K562 (cell line): ENCODE data around the gene LAG3. TPM values are rescaled to one million over a fixed set of nuclear protein-coding genes. Genes with fewer than 3 reads are reported as not detected.

ENCODE experiments used
- ARNT ChIP-seq, 2 experiments: fragments of 450-650 bp; IDR thresholded peaks; 2 replicates each; pipeline ENCODE4 v1.6.1; 2016; ENCODE audit warnings: mild to moderate bottlenecking in 1 of 2
- CREB1 ChIP-seq, 2 experiments: sonication (generic) in 1 of 2; formaldehyde crosslinking in 1 of 2; IDR thresholded peaks; 2 replicates each; pipeline versions ENCODE4 v1.6.1 to v1.8.0; 2012 to 2022; ENCODE audit warnings: inconsistent platforms in 1 of 2, mild to moderate bottlenecking in 1 of 2, missing genetic modification reagents in 1 of 2, moderate library complexity in 1 of 2
- ETV5 ChIP-seq: sonication (generic); formaldehyde crosslinking; IDR thresholded peaks from 2 replicates; pipeline ENCODE4 v1.4.0; 2020; ENCODE audit warnings: low read depth, mild to moderate bottlenecking, missing genetic modification reagents
- LCOR ChIP-seq: sonication (generic); formaldehyde crosslinking; IDR thresholded peaks from 2 replicates; pipeline ENCODE4 v1.8.0; 2022; ENCODE audit warnings: mild to moderate bottlenecking, missing genetic modification reagents
- MED1 ChIP-seq: sonication (generic); formaldehyde crosslinking; IDR thresholded peaks from 2 replicates; pipeline ENCODE4 v1.8.1; 2023; ENCODE audit warnings: missing genetic modification reagents, borderline replicate concordance
- SP2 ChIP-seq: IDR thresholded peaks from 2 replicates; pipeline ENCODE4 v1.6.1; 2011; ENCODE audit warnings: mild to moderate bottlenecking, low read depth, low read length, moderate library complexity; ENCODE audit not compliant: poor library complexity, severe bottlenecking; ENCODE audit errors: extremely low read depth
- SRSF9 ChIP-seq: fragments of 200-400 bp; formaldehyde crosslinking; IDR thresholded peaks from 2 replicates; pipeline ENCODE4 v1.6.1; 2017; ENCODE audit warnings: low read depth, low read length, borderline replicate concordance
- TBP ChIP-seq: optimal IDR thresholded peaks from 2 replicates; pipeline ENCODE3; 2011; ENCODE audit warnings: low read depth, low read length, improper control_type of control experiment
- ZBTB8A ChIP-seq: fragments of 450-650 bp; IDR thresholded peaks from 2 replicates; pipeline ENCODE4 v1.6.1; 2018; ENCODE audit warnings: mild to moderate bottlenecking, moderate library complexity; ENCODE audit not compliant: partially characterized antibody
- ZNF12 ChIP-seq: sonication (generic); formaldehyde crosslinking; IDR thresholded peaks from 2 replicates; pipeline ENCODE4 v1.4.0; 2020; ENCODE audit warnings: mild to moderate bottlenecking, missing genetic modification reagents
- ZNF586 ChIP-seq: fragments of 450-650 bp; formaldehyde crosslinking; conservative IDR thresholded peaks from 2 replicates; pipeline ENCODE4 v1.4.0; 2020; ENCODE audit warnings: mild to moderate bottlenecking, moderate library complexity
- ZSCAN32 ChIP-seq: fragments of 450-650 bp; formaldehyde crosslinking; IDR thresholded peaks from 2 replicates; pipeline ENCODE4 v1.4.0; 2020; ENCODE audit warnings: mild to moderate bottlenecking, moderate library complexity
- polyA plus RNA-seq, 8 experiments: library from polyadenylated mRNA; depleted of rRNA in 4 of 8; stranded (reverse) in 5 of 8; unstranded in 3 of 8; fragments of >200 nt; fragmentation: Nextera tagmentation in 2 of 8; fragmentation: Illumina TruSeq in 1 of 8; extraction: Ambion mirVana in 2 of 8; extraction: Trizol in 1 of 8; gene quantifications; 2 replicates each; pipeline versions ENCODE4 v1.2.1 to v1.2.3, GENCODE V29; 2011 to 2014; ENCODE audit warnings: inconsistent platforms in 1 of 8, missing spikeins in 1 of 8
- total RNA-seq, 7 experiments: library from RNA; depleted of rRNA in 6 of 7; stranded (reverse); fragments of >200 nt in 6 of 7; fragmentation: Illumina TruSeq in 2 of 7; extraction: Trizol in 2 of 7; gene quantifications; 2 replicates each; pipeline versions ENCODE4 v1.2.1 to v1.2.3, GENCODE V29; 2011 to 2021; ENCODE audit warnings: low replicate concordance in 1 of 7
- TF ChIP-seq, protein P1 (sequence below): fragments of 450-650 bp; conservative IDR thresholded peaks from 2 replicates; pipeline ENCODE4 v1.6.1; 2016; ENCODE audit warnings: missing genetic modification characterization, low read depth, mild to moderate bottlenecking, missing compliant biosample characterization, moderate library complexity
- TF ChIP-seq, protein P2 (sequence below): fragments of 450-650 bp; IDR thresholded peaks from 2 replicates; pipeline ENCODE4 v1.6.1; 2016; ENCODE audit warnings: mild to moderate bottlenecking
- TF ChIP-seq, protein P3 (sequence below): fragments of 450-650 bp; formaldehyde crosslinking; IDR thresholded peaks from 2 replicates; pipeline ENCODE4 v1.4.0; 2020; ENCODE audit warnings: mild to moderate bottlenecking, moderate library complexity
- TF ChIP-seq, protein P4 (sequence below): sonication (generic); formaldehyde crosslinking; IDR thresholded peaks from 2 replicates; pipeline ENCODE4 v1.8.0; 2022; ENCODE audit warnings: mild to moderate bottlenecking, missing genetic modification reagents
- TF ChIP-seq, protein P5 (sequence below): sonication (generic); formaldehyde crosslinking; IDR thresholded peaks from 2 replicates; pipeline ENCODE4 v1.8.0; 2023; ENCODE audit warnings: mild to moderate bottlenecking, missing genetic modification reagents

The LAG3 gene
- total and polyA plus RNA-seq, 9 of the 15 experiments (the other 6 are each of a cell fraction or from before 2014, with no cell fraction given): 0.07 to 0.66 (median 0.09) TPM; not detected in 1

DNA sequence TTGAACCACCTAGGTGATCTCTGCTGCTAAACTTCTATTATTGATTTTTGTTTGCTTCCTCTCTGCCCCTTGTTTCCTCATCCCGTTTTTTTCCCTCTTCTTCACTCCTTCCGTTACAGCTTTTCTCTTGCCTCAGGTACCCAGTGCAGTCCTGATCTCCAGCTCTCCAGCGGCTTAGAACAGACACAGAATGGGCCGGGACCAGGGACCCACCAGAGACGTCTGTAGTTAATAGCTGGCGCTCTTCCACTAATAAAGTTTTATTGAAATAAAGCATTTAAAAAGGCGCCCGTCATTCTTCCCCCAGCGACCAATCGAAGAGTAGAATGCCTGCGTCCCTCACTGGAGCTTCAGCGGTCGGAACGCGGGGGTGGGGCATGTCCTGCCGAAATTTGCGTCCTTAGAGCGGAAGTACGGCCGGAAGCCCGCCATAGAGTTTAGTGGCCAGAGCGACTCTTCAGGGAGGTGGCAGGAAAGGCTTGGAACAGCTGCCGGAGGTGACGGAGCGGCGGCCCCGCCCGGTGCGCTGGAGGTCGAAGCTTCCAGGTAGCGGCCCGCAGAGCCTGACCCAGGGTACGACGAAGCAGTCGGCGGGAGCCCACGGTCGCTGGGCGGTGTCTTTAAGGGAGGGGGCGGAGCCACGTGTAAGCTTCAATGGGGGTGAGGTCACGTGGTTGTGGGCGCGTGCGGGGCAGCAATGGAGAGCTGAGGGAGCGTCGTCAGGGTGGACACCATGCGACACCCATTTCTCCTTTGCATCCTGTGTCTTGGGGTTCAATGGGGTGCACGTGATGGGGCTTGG lies 48.5 kb upstream of the LAG3 start, which contains the start of gene COPS7A (continued):
- TF ChIP-seq CREB1 (IDR thresholded peaks at IDR 0.05) (peak; percentile 87), CREB1 (CRISPR knock-in tag; IDR thresholded peaks at IDR 0.05) (peak; percentile 91), TBP (peak; percentile 73), MED1 (CRISPR knock-in tag) (no peak), SRSF9 (no peak), LCOR (CRISPR knock-in tag) (peak; percentile 68), ZSCAN32 (CRISPR knock-in tag) (no peak), ZBTB8A (no peak), ZNF586 (CRISPR knock-in tag) (no peak), SP2 (peak; percentile 84), ZNF12 (CRISPR knock-in tag) (no peak), ARNT (IDR thresholded peaks at IDR 0.05) (peak; percentile 43 to 52; a peak in 2 of 4 replicates), ETV5 (CRISPR knock-in tag) (peak; percentile 99)
- TF ChIP-seq, protein P1, sequence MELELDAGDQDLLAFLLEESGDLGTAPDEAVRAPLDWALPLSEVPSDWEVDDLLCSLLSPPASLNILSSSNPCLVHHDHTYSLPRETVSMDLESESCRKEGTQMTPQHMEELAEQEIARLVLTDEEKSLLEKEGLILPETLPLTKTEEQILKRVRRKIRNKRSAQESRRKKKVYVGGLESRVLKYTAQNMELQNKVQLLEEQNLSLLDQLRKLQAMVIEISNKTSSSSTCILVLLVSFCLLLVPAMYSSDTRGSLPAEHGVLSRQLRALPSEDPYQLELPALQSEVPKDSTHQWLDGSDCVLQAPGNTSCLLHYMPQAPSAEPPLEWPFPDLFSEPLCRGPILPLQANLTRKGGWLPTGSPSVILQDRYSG (tag): no peak
- TF ChIP-seq, protein P2, sequence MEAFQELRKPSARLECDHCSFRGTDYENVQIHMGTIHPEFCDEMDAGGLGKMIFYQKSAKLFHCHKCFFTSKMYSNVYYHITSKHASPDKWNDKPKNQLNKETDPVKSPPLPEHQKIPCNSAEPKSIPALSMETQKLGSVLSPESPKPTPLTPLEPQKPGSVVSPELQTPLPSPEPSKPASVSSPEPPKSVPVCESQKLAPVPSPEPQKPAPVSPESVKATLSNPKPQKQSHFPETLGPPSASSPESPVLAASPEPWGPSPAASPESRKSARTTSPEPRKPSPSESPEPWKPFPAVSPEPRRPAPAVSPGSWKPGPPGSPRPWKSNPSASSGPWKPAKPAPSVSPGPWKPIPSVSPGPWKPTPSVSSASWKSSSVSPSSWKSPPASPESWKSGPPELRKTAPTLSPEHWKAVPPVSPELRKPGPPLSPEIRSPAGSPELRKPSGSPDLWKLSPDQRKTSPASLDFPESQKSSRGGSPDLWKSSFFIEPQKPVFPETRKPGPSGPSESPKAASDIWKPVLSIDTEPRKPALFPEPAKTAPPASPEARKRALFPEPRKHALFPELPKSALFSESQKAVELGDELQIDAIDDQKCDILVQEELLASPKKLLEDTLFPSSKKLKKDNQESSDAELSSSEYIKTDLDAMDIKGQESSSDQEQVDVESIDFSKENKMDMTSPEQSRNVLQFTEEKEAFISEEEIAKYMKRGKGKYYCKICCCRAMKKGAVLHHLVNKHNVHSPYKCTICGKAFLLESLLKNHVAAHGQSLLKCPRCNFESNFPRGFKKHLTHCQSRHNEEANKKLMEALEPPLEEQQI: no peak
- TF ChIP-seq, protein P3, sequence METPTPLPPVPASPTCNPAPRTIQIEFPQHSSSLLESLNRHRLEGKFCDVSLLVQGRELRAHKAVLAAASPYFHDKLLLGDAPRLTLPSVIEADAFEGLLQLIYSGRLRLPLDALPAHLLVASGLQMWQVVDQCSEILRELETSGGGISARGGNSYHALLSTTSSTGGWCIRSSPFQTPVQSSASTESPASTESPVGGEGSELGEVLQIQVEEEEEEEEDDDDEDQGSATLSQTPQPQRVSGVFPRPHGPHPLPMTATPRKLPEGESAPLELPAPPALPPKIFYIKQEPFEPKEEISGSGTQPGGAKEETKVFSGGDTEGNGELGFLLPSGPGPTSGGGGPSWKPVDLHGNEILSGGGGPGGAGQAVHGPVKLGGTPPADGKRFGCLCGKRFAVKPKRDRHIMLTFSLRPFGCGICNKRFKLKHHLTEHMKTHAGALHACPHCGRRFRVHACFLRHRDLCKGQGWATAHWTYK: no peak
- TF ChIP-seq, protein P4, sequence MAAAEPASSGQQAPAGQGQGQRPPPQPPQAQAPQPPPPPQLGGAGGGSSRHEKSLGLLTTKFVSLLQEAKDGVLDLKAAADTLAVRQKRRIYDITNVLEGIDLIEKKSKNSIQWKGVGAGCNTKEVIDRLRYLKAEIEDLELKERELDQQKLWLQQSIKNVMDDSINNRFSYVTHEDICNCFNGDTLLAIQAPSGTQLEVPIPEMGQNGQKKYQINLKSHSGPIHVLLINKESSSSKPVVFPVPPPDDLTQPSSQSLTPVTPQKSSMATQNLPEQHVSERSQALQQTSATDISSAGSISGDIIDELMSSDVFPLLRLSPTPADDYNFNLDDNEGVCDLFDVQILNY: 0 out of 2 replicates have a peak, but pooled peaks have one; percentile 59
- TF ChIP-seq, protein P5, sequence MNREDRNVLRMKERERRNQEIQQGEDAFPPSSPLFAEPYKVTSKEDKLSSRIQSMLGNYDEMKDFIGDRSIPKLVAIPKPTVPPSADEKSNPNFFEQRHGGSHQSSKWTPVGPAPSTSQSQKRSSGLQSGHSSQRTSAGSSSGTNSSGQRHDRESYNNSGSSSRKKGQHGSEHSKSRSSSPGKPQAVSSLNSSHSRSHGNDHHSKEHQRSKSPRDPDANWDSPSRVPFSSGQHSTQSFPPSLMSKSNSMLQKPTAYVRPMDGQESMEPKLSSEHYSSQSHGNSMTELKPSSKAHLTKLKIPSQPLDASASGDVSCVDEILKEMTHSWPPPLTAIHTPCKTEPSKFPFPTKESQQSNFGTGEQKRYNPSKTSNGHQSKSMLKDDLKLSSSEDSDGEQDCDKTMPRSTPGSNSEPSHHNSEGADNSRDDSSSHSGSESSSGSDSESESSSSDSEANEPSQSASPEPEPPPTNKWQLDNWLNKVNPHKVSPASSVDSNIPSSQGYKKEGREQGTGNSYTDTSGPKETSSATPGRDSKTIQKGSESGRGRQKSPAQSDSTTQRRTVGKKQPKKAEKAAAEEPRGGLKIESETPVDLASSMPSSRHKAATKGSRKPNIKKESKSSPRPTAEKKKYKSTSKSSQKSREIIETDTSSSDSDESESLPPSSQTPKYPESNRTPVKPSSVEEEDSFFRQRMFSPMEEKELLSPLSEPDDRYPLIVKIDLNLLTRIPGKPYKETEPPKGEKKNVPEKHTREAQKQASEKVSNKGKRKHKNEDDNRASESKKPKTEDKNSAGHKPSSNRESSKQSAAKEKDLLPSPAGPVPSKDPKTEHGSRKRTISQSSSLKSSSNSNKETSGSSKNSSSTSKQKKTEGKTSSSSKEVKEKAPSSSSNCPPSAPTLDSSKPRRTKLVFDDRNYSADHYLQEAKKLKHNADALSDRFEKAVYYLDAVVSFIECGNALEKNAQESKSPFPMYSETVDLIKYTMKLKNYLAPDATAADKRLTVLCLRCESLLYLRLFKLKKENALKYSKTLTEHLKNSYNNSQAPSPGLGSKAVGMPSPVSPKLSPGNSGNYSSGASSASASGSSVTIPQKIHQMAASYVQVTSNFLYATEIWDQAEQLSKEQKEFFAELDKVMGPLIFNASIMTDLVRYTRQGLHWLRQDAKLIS (CRISPR knock-in tag): peak; percentile 82; the same call in 1 of the 2 replicates
